ENCODE measurements around the gene ESRRA.

ESRRA gene

GRCh38 chr11:64305075-64305690, at the start of gene ESRRA:
ESRRA (plus strand) TSS chr11:64305524; CDS start chr11:64307180, 1,656 bp downstream.
- peak; percentile 98 for DNase-seq

DNA sequence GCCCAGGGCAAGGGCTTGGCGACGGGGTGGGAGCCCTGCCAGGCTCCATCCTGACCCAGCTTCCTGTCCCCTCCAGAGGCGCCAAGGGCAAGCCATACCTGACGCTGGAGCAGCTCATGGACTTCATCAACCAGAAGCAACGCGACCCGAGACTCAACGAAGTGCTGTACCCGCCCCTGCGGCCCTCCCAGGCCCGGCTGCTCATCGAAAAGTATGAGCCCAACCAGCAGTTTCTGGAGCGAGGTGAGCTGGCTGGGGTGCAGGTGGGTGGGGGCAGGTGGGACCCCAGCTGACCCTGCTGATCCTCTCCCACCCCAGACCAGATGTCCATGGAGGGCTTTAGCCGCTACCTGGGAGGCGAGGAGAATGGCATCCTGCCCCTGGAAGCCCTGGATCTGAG, 49.0 kb upstream of the ESRRA start:
- no peak for DNase-seq

- DNase-seq, result no peak
Measured at GRCh38 chr11:64258356-64258755, 47.0 kb upstream of the ESRRA start.

DNA sequence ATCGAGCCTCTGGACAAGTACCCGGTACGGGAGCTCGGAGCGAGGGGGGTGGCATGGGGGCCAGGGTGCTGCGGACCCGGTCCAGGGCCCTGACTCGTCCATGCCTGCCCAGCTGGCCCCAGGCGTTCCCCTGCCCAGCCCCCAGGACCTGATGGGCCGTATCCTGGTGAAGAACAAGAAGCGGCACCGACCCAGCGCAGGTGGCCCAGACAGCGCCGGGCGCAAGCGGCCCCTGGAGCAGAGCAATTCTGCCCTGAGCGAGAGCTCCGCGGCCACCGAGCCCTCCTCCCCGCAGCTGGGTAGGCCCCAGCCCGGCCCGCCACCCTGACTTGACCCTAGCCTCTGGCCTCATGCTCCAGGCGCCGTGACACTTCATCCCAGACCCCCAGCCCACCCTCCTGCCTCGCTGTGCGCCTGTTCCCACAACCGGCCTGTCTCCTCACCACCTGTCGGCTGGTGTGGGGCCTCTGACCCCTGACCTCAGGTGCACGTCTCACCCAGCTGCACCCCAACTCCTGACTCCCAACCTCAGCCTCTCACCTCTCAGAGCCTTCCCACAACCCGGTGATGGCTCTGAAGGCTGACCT, 46.3 kb upstream of the ESRRA start:
- DNase-seq, result no peak

GRCh38 chr11:64259533-64260067, 45.7 kb upstream of the ESRRA start:
- DNase-seq, result no peak

GRCh38 chr11:64260147-64260708, 45.1 kb upstream of the ESRRA start:
- no peak for DNase-seq

GRCh38 chr11:64261556-64262080, 43.7 kb upstream of the ESRRA start:
- no peak for DNase-seq

DNA sequence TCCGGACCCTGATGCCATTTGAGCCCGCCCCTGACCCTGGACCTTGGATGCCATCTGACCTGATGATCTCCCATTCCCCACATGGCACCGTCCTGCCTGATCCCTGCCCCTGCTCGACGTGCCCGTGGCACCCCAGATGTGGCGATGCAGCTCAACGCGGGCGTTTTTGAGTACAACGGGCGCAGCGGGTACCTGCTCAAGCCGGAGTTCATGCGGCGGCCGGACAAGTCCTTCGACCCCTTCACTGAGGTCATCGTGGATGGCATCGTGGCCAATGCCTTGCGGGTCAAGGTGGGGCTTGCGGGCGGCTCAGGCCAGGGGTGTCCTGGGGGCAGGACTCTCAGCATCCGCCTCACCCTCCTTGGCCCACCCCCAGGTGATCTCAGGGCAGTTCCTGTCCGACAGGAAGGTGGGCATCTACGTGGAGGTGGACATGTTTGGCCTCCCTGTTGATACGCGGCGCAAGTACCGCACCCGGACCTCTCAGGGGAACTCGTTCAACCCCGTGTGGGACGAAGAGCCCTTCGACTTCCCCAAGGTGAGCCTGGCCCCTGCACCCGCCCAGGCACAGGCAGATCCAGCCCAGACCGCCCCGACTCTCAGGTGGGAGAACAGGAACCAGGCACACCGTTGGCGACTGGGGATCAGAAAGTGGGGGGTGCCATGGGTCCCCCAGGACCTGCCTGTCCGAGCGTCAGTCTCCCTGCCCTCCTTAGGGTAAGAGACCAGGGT, 42.9 kb upstream of the ESRRA start:
- no peak for DNase-seq

GRCh38 chr11:64263021-64263946, 42.0 kb upstream of the ESRRA start:
- no peak for DNase-seq

DNA sequence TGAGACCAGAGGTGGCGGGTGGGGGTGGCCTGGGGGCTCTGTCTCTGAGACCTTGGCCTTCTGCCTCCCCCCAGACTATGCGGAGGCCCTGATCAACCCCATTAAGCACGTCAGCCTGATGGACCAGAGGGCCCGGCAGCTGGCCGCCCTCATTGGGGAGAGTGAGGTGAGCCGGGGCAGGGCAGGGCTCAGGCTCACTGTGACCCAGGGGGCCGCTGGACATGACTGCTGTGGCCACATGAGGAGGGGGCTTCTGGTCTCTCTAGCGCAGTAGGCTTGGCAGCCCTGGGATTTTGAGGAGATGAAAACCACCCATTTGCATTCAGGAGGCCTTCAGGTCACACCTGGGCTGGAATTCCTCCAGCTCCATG, 41.4 kb upstream of the ESRRA start:
- no peak for DNase-seq

- no peak for DNase-seq
Measured at GRCh38 chr11:64264371-64264852, 40.9 kb upstream of the ESRRA start.

GRCh38 chr11:64265176-64266160, 39.9 kb upstream of the ESRRA start:
- no peak for DNase-seq

DNA sequence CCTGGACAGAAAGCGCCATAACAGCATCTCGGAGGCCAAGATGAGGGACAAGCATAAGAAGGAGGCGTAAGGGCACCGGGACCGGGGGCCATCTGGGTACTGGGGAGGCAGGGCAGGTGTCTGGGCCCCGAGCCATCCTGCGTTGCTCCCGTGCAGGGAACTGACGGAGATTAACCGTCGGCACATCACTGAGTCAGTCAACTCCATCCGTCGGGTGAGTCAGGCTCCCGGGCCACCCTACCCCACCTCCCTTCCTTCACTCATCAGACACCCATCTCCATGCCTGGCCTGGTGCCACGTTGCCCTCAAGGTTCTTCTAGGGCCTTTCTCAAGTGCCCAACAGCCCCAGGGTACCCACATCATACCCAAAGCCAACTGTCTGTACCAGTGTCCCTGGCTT, 39.0 kb upstream of the ESRRA start:
- no peak for DNase-seq

DNA sequence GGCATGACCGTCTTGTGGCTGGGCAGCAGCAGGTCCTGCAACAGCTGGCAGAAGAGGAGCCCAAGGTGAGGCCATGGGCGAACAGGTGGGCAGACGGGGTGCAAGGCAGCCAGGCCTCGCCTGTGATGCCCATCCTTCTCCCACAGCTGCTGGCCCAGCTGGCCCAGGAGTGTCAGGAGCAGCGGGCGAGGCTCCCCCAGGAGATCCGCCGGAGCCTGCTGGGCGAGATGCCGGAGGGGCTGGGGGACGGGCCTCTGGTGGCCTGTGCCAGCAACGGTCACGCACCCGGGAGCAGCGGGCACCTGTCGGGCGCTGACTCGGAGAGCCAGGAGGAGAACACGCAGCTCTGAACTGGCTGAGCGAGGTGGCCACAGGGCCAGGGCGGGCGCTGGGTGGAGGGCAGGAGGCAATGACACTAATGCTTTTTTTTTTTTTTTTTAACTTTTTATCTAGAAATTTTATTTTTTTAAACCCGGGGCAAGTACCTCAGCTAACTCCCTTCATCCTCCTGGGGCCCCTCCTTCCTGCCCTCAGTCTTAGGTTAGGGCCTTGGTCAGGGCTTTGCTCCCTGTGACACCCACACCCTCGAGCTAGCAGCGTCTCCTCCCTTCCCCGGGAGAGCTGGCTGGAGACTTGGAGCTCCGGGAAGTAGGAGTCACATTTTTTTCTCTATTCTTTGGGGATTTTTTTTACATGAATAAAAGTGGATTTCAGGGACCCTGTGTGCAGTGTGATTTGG, 37.9 kb upstream of the ESRRA start:
- no peak for DNase-seq

DNA sequence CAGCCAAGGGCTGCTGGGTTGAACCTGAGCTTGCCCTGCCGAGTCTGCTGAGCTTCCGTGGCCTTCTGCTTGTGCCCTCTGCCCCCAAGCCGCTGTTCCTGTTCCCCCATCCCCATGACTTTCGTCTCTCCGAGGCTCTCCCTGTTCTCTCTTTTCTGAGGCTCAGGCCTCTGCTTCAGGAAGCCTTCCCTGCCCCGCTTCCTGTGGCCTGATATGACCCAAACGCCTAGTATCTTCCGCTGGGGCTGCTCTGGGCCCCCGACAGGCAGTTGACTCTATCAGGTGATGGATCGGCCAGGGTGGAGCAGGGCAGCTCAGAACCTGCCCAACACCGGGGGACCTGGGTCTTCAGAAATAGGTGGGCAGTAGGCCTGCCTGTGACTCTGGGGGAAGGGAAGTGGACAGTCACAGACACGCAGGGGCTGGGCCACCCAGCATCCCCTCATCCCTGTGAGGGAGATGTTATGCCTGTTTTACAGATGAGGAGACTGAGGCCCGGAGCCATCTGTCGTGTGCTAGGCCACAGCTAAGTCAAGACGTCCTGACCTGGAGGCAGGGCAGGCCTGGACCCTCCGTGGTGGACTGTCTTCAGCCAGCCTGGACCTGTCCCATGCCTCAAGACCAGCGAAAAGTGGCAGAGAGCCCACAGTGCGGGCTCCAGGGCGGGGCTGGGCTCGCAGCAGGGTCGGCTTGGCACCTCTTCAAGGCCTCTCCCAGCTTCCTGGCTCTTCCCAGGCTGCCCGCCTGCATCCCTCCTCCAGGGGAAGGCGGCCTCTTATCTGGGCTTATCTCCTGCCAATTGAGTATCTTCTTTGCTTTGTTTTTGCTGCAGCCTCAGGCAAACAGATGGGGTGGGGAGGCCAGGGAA, 37.1 kb upstream of the ESRRA start:
- DNase-seq, result no peak

DNA sequence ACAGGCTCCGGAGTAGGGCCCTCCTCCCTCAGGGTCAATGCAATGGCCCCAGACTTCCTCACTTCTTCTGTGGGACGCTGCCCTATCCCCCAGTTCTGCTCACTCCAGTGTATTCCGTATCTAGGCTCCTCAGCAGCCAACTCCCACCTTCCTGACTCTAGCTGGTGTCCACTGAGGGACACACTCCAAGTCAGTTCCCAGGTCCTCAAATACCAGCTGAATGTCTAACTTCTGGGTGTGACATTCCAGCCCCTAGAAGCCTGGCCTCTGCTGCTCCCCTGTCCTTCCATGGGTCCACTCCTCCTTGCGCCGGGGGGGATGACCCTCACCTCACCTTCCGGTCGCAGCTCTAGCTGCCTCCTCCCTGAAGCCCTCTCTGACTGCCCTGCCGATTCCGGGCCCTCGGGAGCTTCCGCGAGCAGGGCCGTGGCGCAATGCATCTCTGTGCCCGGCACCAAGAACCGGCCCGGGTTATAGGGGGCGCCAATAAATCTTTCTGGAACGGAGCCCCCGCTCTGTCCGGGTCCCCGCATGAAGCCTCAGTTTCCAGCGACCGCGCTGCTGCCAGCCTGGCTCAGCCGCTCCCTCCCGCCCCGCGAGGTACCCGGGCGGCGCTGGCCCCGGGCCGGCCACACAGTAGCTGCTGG, 36.3 kb upstream of the ESRRA start:
- no peak for DNase-seq

GRCh38 chr11:64269540-64270220, 35.6 kb upstream of the ESRRA start:
- DNase-seq, result peak; percentile 94
